Left ventricle myocardium superior (tissue), 1 donor: Measurements from ENCODE around the gene SSH2. TPM values are rescaled to one million over a fixed set of nuclear protein-coding genes. Genes with fewer than 3 reads are reported as not detected.

ENCODE experiments used
- ATAC-seq: fragments of 200-7000 bp; cut with Tn5 transposase; one replicate; pipeline ENCODE4 v1.9.1; 2020; ENCODE audit warnings: mild to moderate bottlenecking, moderate library complexity
- DNase-seq: peaks from one replicate; pipeline ENCODE4 v3.0.0-alpha.2; 2020
- intact Hi-C: fragments of 100-400 bp; cut with micrococcal nuclease; formaldehyde crosslinking; loops from one replicate; pipeline ENCODE4 v1.11.0; 2022
- total RNA-seq: library from RNA; stranded (reverse); fragmentation: NEBNext Ultra II Directional; extraction: Animal tissue kit (Norgen Biotek cat#: 25700); gene quantifications from one replicate; pipeline ENCODE4 v1.2.1, GENCODE V29; 2021
- donor health status: DM: no; HTN: yes; CAD: no; lungs with severe emphysema.

Gene SSH2
- total RNA-seq, 1 donor from 2014 or later = 36.8 TPM

DNA sequence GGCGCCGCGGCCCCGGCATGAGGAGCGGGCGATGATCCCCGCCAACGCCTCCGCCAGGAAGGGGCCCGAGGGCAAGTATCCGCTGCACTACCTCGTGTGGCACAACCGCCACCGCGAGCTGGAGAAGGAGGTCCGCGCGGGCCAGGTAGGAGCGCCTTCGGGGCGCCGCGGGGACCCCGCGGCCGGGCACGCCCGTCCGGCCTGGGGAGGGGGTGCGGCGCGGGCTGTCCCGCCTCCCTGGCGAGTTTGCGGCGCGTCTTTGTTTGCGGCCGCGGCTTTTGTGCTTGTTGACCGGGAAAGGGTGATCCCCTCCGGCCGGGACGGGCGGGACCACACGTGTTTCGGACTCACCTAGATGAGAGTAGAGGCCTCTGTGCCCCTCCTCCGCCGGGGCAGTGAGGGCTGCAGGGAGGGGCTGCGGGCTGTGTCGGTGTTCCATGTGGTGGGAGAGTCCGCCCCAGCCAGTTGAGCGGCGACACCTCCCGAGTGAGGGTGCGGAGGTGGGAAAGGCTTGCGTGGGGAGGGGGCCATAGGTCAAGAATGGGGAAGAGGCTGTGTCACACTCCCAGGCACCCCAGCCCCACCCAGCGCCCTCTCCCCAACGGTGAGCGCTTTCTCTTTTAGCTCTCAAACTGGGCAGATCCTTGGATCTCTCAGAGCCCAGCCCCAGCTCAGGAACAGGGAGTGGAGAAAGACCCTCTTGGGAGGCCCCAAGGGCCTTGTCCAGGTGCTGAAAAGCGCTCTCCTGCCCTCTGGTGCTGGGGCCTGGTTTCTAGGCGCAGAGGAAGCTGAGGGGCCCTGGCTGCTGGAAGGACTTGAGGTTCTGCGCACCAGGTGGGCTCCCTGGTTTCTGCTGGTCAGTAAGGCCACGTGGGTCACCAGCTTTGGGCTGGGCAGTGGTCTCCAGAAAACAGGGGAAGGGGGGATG, 336.2 kb downstream of the SSH2 start:
- intact Hi-C loops = no loop called here
- no peak for ATAC-seq
- peak; percentile 45 for DNase-seq

DNA sequence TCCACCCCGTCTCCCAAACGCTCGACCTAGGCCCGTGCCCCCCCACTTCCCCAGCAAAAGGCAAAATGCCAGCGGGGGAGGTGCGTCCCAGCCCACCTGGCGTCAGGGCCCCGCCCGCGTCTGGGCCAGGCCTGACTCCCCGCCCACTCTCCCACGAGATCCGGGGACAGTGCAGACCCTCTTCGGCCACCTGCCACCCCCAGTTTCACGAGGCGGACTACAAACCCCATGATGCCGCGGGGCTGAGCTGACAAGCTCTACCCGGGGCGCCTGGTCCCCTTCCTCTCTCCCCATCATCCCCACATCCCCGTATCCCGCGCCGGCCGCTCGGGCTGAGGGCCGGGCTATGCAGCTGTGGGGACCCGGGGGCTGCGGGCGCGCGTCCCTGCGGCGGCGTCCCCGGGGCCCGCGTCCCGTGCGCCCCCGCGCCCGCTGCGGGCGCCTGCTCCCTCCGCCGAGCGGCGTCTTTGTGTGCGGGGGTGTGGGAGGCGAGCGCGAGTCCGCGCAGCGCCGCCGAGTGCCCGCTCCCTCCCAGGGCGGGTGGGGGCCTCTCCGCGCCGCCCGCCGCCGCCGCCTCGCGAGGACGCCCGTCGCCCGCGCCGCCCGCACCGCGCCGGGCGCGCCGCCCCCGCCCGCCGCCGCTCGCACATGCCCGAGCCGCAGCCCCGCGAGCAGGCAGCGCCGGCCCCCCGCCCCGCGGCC, 337.0 kb downstream of the SSH2 start, which contains the start of gene ANKRD13B:
ANKRD13B (plus strand) TSS at position 283 of the 702 bp plus-strand sequence. CDS start 490 bp downstream, outside the sequence.
- ATAC-seq (peak; percentile 11), DNase-seq (peak; percentile 68)
- intact Hi-C loops = no loop called here

DNA sequence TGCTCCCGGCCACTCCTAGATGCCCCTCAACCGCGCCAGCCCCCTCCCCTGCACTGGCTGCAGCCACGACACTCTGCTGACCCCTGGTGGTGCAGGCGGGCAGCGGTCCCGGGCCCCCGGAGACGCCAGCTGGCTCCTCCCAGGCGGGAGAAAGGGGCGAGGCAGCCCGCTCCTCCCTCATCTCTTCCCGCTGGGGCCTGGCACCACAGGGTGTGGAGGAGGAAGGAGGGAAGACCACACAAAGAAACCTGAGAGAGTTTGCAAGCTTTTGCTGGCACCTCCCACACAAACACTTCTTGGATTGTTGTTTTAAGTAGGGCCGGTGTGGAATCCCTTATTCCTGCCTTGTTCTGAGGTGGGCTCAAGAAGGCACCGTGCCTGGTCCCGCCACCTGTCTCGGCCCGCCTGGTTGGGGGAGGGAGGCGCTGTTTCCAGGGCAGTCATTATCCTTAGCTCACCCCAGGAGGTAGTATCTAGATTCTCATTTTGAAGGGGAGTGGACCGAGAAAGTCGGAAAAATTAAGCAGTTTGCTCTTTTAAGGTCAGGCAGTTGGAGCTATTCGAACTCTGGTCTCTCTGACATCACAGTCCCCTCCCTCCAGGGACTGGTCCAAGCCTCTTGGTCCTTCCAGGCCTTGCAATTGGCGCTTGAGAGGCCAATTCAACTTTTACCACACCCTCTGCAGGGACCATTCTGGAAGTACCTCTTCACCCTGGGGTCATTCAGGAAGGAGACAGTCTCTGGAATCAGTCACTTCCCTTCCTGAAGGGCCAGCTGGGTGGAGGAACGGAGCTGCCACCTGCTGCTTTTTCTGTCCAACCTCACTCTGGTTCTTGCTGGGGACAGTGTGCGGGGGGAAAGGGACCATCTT, 338.1 kb downstream of the SSH2 start:
- DNase-seq = peak; percentile 94
- peak; percentile 76 for ATAC-seq
- intact Hi-C loops = no loop called here

DNA sequence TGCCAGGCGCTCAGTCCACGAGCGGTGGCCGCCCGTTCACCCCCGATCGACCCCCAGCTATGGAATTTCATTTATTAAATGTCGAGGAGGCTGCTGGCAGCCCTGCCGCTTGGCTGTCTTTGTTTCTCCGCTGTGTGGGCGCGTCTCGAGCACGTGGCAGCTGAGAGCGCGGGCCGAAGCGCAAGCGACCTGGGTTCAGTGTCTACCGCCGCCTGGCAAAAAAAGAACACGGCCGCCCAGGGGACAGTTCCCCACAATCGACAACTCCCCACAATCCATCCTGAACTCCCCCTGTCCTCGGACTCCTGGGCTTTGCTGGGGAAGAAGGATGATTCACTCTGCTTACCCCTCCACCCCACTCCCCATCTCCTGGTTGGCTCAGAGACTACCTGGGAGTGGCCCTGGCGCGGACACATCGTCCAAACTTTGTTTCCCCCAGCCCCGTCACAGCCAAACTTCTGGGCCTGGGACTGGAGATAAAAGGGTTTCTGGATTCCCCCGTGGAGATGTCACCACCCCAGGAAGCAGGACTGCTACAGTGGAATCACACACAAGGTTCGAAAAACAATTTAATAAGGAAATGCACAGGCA, 338.8 kb downstream of the SSH2 start:
- DNase-seq (peak; percentile 67), ATAC-seq (peak; percentile 3)
- intact Hi-C loops = no loop called here

DNA sequence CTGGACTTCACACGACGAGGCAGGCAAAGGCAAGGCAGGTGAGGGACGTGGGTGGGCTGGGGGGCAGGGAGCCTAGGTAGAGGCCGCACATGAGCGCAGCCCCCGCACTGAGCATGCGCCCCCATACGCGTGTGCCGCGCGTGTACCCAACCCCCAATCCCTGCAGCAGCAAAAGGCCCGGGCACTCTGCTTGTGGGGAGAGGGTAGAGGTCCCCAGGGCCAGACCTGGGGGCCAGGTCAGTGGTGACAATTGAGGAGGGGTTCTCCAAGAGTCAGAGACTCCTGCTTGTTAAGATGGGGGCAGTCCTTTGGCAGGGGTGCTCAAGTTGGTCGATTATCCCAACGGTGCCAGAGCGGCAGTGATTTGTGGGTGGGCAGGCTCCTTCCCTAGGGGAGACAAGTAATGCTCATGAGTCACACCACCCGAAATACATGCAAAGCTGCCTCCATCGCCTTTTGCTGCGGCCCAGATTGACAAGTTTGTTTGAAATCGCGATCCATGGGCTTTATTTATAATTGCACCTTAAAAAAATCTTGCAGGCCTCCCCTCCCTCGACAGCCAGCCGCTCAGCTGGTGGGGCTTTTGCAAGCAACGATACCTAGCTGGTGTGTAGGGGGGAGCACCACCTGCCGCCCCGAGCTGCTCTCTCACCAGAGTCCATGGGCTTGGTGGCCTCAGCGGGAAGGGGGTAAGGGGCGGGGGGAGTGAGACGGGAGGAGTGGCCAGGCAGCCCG, 339.4 kb downstream of the SSH2 start:
- ATAC-seq = peak; percentile 1
- peak; percentile 40 for DNase-seq
- intact Hi-C loops = no loop called here

DNA sequence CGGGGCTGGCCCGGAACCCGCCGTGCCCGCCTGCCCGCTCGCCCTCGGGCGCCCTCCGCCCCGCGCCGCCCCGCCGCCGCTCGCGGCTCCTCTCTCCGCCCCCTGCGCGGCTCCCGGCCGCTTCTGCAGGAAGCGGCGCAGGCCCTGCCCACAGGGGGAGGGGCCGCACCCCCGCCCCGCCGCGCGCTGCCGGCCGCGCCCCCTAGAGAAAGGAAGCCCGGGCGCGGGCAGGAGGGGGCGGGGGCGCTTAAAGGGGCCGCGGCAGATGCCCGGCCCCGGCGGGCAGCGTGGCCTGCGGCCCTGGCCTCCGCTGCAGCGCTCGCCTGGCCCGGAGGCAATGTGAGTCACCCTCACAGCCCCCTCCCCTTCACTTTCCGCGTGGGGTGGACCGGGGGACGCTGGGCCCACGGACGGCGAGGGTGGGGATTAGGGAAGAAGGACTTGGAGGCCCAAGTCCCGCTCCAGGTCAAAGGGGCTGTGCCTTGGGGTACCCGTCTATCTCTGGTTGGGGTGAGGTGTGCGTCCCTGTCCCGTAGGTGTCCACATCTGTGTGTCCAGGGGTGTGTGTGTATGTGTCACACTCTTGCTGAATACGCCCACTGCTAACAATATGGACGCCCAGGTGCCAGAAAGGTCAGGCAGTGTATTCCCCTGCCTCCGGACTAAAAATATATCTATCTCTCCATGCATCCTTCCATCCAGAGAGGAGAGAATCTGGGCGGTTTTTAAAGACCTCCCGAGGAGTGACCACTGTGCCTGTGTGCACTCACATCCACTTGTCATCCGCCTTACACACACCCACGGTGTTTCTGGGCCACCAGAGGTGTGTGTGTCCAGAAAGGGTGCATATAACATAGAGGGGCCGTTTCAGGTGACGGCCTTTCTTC, 340.3 kb downstream of the SSH2 start, which contains the start of gene GIT1:
GIT1 (minus strand) TSS at position 125 of the 887 bp plus-strand sequence. CDS start 270 bp downstream, outside the sequence.
- DNase-seq = peak; percentile 94
- intact Hi-C loops = no loop called here
- ATAC-seq = peak; percentile 80

DNA sequence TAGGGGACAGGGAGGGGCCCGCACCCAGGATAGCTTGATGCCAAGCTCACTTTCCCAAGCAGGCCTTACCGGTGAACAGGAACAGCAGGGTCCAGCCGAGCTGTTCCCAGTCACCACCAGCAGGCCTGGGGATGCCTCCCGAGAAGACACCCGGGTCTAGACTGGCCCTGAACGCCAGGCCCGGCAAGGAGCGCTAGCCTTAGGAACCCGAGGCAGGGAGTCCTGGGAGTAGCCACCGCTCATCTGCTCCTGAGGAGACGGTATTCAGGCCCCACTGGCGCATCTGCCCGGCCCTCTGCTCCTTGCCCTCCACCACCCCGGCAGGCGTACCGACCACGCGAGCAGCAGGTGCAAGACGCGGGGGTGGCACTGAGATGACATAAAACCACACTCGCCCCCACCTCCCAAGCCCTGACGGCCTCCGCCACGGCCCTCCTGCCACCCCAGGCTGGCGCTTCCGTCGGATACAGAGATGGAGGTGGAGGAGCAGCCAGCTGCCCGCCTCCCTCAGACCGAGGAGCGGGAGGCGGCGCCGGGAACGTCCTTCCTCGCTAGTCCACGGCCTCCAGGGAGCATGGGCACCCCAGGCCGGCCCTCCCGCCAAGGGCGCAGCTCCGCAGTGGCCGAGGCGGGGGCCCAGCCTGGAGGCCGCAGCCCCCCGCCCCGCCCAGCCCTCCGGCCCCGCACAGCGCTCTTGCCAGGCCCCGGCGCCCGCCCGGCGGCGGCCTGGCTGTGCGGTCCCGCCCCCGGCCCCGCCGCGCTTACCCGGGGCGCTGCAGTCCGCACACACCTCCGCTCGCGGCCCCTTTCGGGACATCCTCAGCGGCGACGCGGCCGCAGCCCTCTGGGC, 341.2 kb downstream of the SSH2 start:
- peak; percentile 63 for DNase-seq
- ATAC-seq = no peak
- intact Hi-C loops = no loop called here

DNA sequence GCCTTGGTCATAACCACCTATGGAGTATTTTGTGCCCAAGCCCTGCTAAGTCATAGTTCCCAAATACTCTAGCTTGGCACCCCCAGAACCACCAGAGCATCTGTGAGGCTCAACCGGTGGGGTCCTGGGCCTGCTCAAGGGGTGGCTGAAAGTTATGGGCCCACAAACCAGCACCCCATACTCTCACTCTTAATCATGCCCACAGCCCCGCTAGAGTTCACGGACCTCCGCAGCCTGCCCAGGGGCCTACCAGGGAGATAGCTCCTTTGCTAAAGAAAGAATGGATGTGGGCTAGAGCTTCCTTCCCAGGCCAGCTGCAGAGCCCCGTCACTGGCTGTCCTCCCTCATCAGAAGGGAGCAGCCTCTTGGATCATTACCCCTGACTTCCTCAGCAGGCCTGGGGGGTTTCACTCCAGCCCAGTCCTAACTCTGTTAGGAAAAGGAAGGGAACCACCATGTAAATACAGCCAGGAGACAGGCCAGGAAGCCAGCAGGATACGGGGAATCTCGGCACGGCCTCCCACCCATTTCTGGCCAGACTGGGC, 341.9 kb downstream of the SSH2 start:
- ATAC-seq (no peak), DNase-seq (peak; percentile 30)
- intact Hi-C loops = no loop called here

DNA sequence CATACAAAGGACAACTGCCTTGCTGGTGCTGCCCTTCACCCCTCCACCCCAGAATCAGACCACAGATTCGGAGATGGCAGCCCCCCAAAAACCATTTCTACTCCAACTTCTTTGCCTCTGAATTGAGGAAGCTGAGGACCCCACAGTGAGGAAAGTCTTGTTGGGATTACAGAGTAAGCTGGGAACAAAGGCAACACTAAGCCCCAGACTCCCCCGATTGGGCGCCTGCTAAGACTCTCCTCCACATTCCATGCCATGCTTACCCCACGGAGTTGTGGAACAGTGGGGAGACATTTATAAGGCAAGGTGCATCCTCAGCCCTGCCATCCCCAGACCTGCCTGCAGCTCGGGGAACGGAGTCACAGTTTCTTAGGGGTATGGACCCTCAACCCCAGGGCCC, 342.4 kb downstream of the SSH2 start:
- intact Hi-C loops = no loop called here
- DNase-seq (no peak), ATAC-seq (no peak)

DNA sequence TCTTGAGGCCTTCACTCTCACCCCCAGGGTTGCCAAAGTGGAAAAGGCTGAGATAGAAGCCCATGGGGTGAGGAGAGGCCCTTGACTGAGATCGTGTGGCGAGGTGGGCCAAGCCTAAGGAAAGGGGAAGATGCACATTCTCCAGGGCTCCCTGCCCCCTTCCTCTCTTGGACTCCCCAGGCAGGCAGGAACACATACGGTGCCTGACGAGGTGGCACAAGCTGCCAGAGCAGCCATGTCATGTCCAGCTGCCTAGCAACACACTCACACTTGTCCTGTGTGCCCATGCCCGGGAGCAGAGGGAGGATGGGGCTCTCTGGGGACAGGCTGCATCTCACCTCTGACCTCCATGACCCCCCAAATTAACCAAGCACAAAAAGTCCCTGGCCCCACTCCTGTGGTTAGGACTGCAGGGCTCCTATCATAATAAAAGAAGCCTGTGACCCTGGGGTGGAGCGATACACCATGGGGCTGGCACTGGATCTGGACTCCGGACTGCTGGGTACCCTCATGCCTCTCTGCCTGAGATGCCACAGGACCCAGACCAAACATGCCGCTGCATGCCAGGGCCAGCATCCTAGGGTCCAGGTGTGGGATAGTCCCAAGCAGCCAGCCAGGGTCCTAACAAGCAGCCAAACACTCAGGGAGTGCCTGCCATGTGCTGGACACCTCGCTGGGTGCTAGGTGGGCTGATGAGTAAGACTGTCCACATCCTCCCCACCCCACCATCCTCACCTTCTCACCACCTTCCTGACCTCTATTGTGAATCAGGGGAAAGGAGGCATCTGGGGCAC, 343.2 kb downstream of the SSH2 start:
- ATAC-seq (no peak), DNase-seq (peak; percentile 37)
- intact Hi-C loops = no loop called here

DNA sequence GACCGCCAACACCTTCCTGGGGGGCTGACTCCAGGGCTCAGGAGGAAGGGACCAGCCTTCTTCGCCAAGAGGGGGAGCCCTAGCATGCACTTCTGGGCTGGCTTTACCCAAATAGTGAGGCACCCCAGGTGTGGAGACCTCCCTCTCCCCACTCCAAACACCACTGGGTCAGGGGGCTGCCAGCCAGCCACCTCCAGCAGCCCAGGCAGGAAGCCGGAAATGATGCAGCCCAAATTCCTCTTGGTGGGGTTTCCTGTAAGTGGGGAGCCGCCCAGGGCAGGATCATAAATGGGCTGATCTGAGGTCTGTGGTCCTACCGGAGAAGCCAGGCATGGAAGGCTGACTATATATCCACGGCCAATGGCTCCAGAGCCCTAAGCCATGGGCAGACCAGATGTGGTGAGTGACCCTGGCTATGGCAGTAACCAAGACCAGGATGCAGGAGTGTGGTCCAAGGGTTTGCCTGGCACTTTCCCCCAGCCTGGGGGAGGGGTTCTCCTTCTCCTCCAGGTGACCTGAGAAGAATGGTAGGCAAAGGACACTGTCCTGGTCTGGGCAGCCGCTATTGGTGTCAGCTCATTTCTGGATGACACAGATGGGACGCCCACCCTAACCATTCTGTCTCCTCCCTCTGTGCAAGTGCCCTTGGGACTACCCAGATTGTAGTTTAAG, 344.8 kb downstream of the SSH2 start:
- DNase-seq = peak; percentile 51
- intact Hi-C loops = no loop called here
- ATAC-seq = peak; percentile 1

DNA sequence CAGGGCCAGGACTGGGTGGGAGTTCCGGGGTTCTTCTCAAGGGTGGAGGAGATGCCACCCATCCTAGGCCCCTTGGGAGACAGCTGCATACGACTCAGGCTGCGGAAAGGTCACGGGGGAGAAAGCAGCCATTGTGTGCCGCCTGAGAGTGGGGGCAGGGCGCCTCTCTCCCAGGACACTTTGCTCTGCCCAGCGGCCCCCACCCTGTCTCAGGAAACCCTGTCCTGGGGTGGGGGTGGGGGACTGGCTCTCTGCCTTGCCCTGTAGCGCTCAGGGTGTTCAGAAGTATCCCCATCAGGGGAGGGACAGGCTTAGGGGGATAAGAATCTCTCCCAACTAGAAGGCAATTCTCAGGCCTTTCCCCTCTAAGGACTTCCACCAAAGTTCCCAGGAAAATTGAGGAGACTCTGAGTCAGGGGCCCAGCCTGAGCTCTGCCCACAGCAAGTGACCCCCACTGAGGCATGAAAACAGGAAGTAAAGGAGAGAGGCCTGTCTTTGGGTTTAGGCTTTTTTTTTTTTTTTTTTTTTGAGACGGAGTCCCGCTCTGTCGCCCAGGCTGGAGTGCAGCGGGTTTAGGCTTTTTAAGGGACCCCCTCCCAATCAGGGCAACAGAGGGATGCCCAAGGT, 345.5 kb downstream of the SSH2 start:
- ATAC-seq (peak; percentile 31), DNase-seq (peak; percentile 65)
- intact Hi-C loops = no loop called here

DNA sequence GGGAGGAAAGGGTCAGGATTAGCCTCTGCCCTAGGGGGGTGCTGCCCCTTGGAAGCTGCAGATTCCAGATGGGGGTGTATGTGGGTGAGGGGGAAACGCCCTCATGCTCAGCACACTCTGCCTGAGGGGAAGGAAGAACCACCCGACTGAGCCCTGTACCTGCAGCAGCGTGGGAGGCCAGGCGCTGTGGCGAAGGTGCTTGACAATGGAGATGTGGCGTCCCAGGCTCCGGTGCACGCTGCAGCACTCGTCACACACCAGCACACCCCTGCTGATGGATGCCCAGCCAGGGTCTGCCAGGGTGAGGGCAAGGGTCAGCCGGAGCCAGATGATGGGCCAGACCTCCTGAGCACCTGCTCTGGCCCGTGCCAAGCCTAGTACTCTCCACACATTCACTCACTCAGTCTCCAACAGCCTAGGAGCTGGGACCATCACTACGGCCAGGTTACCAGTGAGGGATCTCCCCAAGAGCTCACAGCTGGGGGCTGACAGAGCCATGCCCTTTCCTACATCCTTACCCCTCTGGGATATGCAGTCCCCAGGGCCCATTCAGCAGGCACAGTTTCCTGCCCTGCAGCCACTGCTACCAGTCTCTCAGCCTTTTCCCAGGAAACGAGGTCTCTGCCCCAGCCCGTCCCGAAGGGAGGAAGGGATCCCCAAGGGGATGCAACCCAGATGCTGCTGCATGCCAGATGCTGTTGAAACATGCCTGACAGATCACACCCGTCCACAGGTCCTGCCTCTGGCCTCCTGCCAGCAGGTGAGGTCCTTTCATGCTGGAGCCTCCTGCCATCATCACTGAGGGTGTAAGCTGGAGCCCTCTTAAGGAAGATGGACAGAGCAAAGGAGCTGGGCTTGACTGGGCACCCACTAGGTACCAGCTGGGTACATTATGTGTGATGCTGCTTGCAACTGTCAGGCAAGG, 346.4 kb downstream of the SSH2 start:
- ATAC-seq (no peak), DNase-seq (no peak)
- intact Hi-C loops = no loop called here
